Activated CD4-positive, alpha-beta T cell treated with anti-CD3 and anti-CD28 coated beads, Interleukin-2, amount 50 U/mL, for 4 hours (primary cell): ENCODE results near the gene KLHL22.
"Not testable (repeated sequence)": the region's sequence is repeated elsewhere in the genome, so short reads cannot be mapped to it uniquely, and the experiment has no call there.

Experiments used
- DNase-seq, 2 experiments: peaks; one replicate each; pipeline ENCODE4 v3.0.0-alpha.2; 2020

The KLHL22 gene

GRCh38 chr22:20494978-20495860 is at the start of gene KLHL22:
KLHL22 (minus strand) TSS chr22:20495795; CDS start chr22:20489211, 6,584 bp downstream.
- DNase-seq: peak; percentile 14 to 20

GRCh38 chr22:20545318-20545634 is 49.7 kb upstream of the KLHL22 start:
- DNase-seq: not testable (repeated sequence)

- DNase-seq: no peak
Observed at GRCh38 chr22:20542736-20543135, 47.1 kb upstream of the KLHL22 start.

GRCh38 chr22:20542055-20542454 is 46.5 kb upstream of the KLHL22 start:
- DNase-seq: no peak

- not testable (repeated sequence) for DNase-seq
Observed at GRCh38 chr22:20538875-20539274, 43.3 kb upstream of the KLHL22 start.

- no peak for DNase-seq
Observed at GRCh38 chr22:20537983-20538382, 42.4 kb upstream of the KLHL22 start.

- no peak for DNase-seq
Observed at GRCh38 chr22:20537325-20537756, 41.7 kb upstream of the KLHL22 start.

GRCh38 chr22:20536590-20537324 is 41.2 kb upstream of the KLHL22 start:
- DNase-seq: no peak

GRCh38 chr22:20533879-20534265 is 38.3 kb upstream of the KLHL22 start:
- DNase-seq: no peak

- DNase-seq: no peak
Observed at GRCh38 chr22:20533095-20533878, 37.7 kb upstream of the KLHL22 start.

- DNase-seq: no peak
Observed at GRCh38 chr22:20532256-20532993, 36.8 kb upstream of the KLHL22 start.

GRCh38 chr22:20531404-20532201 is 36.0 kb upstream of the KLHL22 start:
- DNase-seq: no peak

- DNase-seq: no peak
Observed at GRCh38 chr22:20531154-20531403, 35.5 kb upstream of the KLHL22 start.

- no peak for DNase-seq
Observed at GRCh38 chr22:20530368-20531153, 35.0 kb upstream of the KLHL22 start.

GRCh38 chr22:20528405-20528978 is 32.9 kb upstream of the KLHL22 start:
- no peak for DNase-seq

GRCh38 chr22:20526628-20527355 is 31.2 kb upstream of the KLHL22 start:
- DNase-seq: no peak

- no peak for DNase-seq
Observed at GRCh38 chr22:20526305-20526627, 30.7 kb upstream of the KLHL22 start.

GRCh38 chr22:20525048-20525447 is 29.5 kb upstream of the KLHL22 start:
- DNase-seq: no peak

GRCh38 chr22:20524004-20524481 is 28.4 kb upstream of the KLHL22 start:
- no peak for DNase-seq
